NOMO-1 treated with dmso at 0.1 percent for 144 hours (cell line): ENCODE measurements around the gene TSPY1.
"Not testable (repeated sequence)": the region's sequence is repeated elsewhere in the genome, so short reads cannot be mapped to it uniquely, and the experiment has no call there.

ENCODE experiments used
- DNase-seq: peaks from one replicate; lab custom pipeline; 2025; ENCODE audit not compliant: unreplicated experiment; lab: John Stamatoyannopoulos, UW

TSPY1 gene

GRCh38 chrY:9466655-9467054 is at the start of gene TSPY1:
Gene TSPY1 (plus strand): TSS chrY:9466955. CDS start chrY:9467001, 46 bp downstream.
- not testable (repeated sequence) for DNase-seq

- DNase-seq: not testable (repeated sequence)
These were observed 20.2 kb downstream of the TSPY1 start, which contains the start of gene TSPY9 for GRCh38 chrY:9486967-9487366. Gene TSPY9 (plus strand): TSS chrY:9487267. CDS start chrY:9487313, 46 bp downstream.

GRCh38 chrY:9504396-9504795 is 37.6 kb downstream of the TSPY1 start:
- DNase-seq: not testable (repeated sequence)

GRCh38 chrY:9516287-9516686 is 49.5 kb downstream of the TSPY1 start:
- not testable (repeated sequence) for DNase-seq
